Right kidney (tissue), 1 donor: ENCODE results near the gene SAP30.

Source experiments
- DNase-seq: peaks from one replicate; pipeline ENCODE4 v3.0.0-alpha.2; 2016

Gene SAP30

GRCh38 chr4:173414456-173414855 lies 43.7 kb downstream of the SAP30 start:
- no peak for DNase-seq

- no peak for DNase-seq
These were observed 44.3 kb downstream of the SAP30 start for GRCh38 chr4:173415092-173415491.

GRCh38 chr4:173415885-173416653 lies 45.3 kb downstream of the SAP30 start:
- no peak for DNase-seq

DNA sequence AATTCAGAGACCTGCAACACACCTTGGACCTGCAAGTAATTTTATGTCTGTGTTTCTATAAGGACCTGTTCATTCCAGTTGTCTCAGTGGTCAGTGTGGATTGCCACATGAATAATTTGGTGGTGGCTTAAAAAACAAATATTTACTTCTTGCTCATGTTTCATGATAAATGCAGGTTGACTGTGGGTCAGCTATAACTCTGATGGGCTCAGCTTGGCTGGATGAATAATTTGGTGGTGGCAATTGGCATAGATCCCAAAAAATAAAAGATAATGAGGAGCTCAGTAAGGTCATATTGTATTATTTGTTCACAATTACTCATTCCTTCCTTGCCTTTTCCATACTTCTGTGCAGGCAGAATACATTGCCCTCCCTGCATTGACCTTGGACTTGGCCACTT lies 47.1 kb downstream of the SAP30 start:
- no peak for DNase-seq

GRCh38 chr4:173418639-173419038 lies 47.9 kb downstream of the SAP30 start:
- DNase-seq: no peak

DNA sequence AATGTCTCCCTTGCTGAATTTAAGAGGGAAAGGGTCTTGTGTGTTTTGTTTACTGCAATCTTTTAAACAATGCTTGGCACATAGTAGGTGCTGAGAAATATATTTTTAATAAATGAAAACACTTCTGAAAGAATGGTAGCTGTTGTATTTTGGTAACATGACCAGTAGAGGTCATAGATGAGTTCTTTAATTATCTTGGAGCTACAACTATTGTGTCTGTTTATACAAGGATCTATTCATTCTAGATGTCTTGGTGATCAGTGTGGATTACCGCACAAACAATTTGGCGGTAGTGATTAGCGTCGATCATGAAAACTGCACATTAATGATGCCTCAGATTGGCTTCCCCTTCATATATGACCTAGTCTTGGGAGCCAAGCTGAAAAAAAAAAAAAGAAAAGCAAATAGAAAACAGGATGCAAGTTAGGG lies 49.6 kb downstream of the SAP30 start:
- no peak for DNase-seq

GRCh38 chr4:173420801-173421200 lies 50.0 kb downstream of the SAP30 start:
- DNase-seq: no peak

DNA sequence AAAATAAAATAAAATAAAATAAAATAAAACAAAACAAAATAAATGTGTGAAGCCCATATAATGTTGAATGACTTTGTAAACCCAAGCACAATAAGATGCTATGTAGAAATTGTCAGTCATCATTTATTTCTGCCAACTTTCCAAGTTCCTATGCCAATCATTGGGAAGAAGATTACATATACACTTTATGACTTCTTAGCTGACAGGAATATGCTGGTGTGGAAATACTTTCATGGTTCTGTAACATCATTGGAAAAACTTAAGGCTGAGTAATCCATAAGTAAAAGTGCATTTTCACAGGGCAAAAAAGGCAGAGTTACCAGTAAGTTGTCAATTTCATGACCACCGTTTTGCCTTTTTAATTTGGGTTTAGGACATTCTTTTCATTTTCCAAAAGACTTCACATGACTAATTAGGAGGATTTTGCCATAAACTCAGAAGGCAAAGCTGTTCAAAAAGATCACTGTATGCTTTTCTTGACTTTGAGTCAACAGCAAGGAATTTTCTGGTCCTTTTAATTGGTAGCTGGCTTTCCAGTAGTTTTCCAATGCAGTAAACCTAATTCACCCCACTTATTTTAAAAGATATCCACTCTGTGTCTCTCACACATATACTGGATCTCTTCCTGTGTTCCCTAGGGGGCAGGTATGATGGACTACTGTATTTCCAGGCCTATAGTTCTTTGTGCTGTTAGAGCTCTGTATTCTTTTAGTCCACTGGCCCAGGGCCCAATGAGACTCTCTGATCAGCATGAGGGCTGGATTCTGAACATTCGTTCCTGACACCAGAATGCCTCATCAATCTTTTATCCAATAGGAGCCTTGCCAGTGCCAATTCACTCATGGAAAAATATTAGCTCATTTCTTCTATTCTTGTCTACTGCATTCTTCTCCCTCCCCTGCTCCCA lies 54.4 kb downstream of the SAP30 start:
- DNase-seq: no peak

DNA sequence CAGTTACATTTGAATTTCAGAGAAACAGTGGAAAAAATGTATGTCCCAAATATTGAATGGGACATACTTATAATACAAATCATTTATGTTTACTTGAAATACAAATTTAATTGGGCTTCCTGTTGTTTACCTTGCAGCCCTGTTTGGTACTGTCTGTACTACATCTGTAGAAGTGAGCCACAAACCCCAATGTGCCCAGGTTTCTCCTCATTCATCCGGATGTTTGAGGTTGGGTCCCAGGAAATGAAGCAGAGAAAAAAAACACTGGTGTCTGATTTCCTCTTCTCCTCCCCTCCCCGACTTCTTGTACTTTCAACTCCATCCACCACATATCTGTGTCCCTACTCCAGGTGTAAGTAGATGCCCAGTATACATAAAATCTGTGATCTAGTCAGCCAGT lies 55.3 kb downstream of the SAP30 start:
- no peak for DNase-seq
